HG03159 (cell line): ENCODE measurements around the gene PSD4.
A peak's percentile ranks its signal among the peaks of the same experiment; 100 is the strongest.

ENCODE experiments used
- ATAC-seq: cut with Tn5 transposase; IDR thresholded peaks from one replicate; pipeline ENCODE4 v1.9.1; 2021; ENCODE audit warnings: mild to moderate bottlenecking, moderate library complexity; ENCODE audit not compliant: unreplicated experiment

The PSD4 gene

GRCh38 chr2:113219889-113220641 is 46.3 kb downstream of the PSD4 start:
- ATAC-seq, result no peak

GRCh38 chr2:113220970-113221708 is 47.4 kb downstream of the PSD4 start:
- ATAC-seq, result no peak

- no peak for ATAC-seq
Observed at GRCh38 chr2:113221846-113222245, 48.1 kb downstream of the PSD4 start.

DNA sequence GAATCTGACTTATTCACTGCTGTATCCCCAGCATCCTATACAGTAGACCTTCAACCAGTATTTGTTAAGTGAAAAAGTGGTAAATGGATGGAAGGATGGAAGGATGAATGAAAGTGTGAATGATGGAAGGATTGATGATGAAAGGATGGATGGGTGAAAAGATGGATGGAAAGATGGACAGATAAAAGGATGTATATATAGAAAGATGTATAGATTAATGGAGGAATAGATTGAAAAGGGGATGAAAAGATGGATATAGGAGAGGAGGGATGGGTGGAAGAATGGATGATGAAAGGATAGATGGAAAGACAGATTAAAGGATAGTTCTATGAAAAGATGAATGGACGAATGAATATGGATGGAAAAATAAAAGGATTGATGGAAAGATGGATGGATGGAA is 50.0 kb downstream of the PSD4 start:
- ATAC-seq, result no peak

DNA sequence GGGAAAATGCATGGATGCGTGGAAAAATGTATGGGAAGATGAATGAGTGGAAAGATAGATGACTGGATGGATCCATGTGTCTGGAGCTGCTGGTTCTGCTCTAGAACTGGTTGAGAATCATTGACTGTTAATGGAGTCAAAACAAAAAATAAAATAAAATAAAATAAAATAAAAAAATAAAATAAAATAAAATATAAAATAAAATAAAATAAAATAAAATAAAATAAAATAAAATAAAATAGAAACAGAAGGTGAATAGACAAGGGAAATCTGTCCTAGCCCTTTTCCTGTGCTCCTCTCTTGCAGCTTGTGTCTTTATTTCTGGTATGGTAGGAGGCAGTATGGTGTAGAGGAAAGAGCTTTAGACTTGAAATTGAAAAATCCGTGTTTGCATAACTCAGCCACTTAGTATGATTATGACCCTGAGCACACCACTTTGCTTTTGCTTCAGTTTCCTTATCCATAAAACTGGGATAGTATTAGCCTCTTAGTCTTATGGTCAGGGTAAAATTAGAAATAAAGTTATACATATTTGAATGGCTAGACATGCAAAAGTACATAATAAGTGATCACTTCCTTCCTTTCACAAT is 51.0 kb downstream of the PSD4 start:
- ATAC-seq, result no peak

DNA sequence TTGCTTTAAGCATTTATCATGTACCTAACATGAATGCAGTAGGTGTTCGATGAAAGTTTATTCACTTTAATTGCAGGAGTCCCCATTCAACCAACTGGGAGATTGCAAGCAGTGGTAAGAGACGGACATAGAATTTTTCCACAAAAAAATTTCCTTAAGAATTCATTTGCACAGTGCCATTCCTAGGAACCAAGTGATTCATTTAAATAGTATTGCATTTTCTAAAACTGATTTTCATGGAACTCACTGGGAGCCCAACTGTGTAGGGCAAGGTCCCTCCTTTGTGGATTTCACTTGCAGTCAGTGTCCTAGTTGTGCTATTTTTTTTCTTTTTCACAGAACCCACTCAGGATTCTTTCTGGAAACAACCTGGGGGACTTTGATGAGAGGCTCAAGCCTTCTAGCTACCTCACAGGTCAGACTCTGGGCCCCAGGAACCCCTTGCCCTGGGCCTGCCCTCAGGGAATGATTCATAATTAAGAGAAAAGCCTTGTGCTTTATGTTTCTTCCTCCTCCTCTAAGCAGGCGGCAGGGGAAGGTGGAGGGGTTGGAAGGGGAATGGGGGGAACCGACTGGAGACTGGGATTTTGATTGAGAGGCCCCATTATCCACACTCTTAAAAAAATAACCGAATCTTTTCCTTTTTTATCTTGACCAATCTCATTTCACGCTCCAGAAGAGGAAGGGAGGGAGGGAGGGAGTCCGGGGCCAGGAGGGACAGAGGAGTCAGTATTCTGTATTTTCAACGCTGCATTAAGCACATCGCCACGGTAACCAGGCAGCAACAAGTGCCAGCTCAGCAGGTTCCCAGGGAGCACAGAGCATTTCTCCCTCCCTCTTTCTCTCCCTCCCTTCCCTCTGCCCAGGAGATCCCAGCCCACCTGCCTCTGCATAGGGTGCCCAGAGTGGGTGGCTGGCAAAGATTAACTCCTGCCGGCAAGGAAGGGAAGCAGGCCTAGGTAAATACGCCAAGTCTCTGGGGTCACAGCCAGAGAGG is 51.8 kb downstream of the PSD4 start:
- no peak for ATAC-seq

- no peak for ATAC-seq
Observed at GRCh38 chr2:113226462-113226861, 52.7 kb downstream of the PSD4 start.

- no peak for ATAC-seq
Observed at GRCh38 chr2:113227290-113227689, 53.5 kb downstream of the PSD4 start.

DNA sequence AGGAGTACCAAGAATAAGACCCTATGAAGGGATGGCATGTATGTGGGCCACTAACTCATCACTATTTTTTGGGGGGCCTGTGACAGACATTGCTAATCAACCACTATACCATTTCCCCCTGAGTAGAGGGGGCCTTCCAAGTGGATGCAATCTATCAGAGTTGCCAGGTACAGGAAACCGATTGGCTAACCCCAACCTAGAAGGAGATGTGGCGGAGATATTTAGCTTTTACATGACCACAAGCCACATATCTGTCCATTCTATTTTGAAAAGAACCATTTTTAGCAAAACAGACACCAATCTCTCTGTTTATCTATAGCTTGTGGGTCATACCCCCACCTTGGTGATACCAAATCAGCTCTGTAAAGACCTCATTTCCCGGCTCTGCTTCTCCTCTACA is 53.9 kb downstream of the PSD4 start:
- no peak for ATAC-seq

DNA sequence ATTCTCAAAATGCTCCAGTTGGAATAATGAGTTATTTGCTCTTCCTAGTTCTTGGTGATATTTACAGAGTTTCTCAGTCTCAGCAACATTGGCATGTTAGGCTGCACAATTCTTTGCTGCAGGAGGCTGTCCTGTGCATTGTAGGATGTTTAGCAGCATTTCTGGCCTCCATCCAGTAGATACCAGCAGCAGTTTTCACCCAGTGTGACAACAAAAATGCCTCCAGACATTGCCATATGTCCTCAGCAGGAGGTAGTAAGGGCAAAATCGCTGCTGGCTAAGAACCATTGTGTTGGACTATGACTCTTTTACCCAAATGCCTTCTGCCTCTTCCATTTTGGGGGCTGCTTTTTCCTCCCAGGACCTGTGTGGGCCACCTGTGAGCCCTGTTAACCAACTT is 54.6 kb downstream of the PSD4 start:
- ATAC-seq, result no peak

DNA sequence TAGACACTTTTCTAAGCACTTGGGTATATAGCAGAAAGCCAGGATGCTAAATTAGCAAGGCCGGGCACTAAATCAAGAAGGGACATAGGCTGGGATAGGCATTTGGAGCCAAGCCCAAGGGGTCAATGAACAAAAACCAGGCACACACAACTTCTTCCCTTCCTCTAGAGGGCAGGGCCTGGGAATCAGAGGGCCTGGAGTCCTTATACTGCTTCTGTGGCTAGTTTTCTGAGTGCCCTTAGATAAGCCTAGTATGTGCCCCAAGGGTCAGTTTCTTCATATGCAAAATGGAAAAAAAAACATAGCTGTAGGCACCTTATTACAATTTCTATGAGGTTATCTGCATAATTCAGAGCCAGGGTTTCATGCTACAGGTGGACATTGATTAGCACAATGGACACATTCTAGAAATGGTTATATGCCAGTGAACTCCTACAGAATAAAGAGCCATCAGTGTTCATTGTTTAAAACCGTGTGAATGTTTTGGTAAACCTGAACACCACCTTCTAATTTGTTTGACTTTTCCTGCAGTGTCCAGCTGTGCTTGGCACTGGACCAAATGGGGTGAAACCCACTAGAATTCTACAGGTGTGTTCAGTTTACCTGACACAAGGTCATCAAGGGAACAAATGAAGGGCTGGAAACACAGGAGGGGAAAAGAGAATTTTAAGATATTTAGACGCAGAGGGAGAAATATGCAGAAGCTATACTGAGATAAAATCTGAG is 55.4 kb downstream of the PSD4 start:
- no peak for ATAC-seq

- ATAC-seq, result no peak
Observed at GRCh38 chr2:113229795-113230194, 56.0 kb downstream of the PSD4 start.

DNA sequence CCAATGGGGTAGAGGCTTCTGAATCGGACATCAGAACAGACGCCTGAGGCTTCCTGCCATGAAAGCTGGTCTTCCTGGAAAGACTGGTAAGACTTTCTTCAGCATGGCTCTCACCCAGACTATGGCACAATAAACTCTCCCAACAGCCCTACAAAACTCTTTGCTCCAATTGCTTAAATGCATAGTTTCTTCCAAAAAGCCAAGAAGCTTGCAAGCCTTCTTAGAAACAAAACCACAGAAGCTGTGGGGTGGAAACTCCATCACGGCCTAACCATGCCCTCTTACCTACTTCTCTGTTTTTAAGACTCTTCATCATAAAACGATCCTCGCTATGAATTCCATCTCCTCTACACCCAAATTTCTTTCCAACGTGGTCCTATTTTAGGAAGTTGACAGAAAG is 56.8 kb downstream of the PSD4 start:
- ATAC-seq, result no peak

GRCh38 chr2:113231064-113231463 is 57.3 kb downstream of the PSD4 start:
- no peak for ATAC-seq

DNA sequence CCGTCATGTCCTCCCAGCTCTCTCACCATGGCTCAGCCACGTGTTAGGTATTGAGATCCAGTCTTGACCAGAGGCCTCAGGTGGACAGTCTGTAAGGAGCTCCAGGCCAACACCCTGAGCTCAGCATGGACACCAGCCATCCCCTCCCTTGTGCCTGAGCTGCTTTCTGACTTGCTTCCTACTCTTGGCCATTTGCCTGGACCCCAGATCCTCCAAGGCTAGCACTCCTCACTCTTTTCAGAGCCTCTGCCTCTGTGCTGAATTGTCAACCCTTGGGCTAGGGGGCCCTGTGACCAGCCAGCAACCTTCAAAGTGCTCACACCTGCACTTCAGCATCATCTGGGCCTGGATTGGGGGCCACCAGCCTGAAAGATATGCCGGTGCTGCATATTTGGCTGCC is 58.4 kb downstream of the PSD4 start:
- ATAC-seq, result no peak

DNA sequence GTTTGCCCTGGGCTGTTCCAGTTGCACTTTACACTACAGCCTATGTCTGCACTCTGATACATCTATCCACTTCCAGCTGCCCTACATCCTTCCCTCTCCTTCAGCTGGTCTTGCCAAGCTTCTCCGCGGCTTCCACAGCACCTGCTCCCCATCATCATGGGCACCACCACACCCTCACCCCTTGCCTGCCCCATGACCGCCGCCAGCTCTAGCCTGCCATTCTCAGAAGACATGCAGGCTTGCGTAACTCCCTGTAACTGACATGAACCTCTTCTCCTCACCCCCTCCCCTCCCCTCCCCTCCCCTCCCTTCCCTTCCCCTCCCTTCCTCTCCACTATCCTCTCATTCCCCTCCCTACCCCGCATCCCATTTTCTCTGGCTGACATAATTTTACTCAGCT is 59.0 kb downstream of the PSD4 start:
- no peak for ATAC-seq

- ATAC-seq, result no peak
Observed at GRCh38 chr2:113233593-113234550, 60.1 kb downstream of the PSD4 start.

DNA sequence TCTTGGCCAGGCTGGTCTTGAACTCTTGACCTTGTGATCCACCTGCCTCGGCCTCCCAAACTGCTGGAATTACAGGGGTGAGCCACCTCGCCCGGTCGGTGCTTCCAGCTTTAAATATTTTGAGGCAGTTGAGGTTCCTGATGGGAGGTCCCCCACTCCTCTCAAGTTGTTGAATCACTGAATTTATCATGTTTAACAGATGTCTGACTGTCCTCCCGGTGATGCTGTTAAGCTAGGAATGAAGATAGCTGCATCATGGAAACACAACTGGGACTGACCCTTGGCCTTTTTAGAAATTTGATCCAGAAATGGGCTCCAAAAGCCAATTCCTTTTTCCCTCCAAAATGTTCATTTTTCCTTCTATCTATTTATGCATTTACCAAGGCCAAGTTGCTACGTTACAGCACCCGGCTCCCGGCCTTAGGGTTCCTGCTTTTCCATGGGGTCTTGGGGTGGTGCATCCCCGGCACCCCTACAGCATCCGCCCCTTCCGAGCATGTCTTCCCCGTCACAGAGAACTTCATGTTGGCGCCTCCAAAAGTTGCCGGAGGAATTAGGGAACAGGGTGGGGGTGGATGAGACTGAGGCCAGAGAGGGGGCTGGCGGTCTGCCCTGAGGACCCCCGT is 61.1 kb downstream of the PSD4 start:
- ATAC-seq, result peak; percentile 14
